Measurements from ENCODE around the gene UNC93A.

DNA sequence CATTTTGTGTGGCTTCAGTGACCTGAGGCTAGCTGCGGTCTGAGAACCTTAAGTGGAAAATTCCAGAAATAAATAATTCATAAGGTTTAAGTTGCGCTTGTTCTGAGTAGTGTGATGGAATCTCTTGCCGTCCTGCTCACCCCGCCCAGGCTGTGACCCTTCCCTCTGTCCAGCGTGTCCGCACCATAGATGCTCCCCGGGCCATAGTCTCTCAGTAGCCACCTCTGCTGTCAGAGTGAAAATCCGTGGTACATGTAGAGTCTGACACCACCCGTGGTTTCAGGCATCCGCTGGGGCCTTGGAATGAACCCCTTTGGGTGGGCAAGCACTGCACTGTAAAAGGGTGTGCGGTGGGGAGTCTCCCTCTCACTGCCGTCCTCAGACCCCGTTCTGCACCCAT lies 11.7 kb downstream of the UNC93A start:
- TF ChIP-seq, protein P1, sequence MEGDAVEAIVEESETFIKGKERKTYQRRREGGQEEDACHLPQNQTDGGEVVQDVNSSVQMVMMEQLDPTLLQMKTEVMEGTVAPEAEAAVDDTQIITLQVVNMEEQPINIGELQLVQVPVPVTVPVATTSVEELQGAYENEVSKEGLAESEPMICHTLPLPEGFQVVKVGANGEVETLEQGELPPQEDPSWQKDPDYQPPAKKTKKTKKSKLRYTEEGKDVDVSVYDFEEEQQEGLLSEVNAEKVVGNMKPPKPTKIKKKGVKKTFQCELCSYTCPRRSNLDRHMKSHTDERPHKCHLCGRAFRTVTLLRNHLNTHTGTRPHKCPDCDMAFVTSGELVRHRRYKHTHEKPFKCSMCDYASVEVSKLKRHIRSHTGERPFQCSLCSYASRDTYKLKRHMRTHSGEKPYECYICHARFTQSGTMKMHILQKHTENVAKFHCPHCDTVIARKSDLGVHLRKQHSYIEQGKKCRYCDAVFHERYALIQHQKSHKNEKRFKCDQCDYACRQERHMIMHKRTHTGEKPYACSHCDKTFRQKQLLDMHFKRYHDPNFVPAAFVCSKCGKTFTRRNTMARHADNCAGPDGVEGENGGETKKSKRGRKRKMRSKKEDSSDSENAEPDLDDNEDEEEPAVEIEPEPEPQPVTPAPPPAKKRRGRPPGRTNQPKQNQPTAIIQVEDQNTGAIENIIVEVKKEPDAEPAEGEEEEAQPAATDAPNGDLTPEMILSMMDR (IDR thresholded peaks at IDR 0.05 in 2 of 3, conservative IDR thresholded peaks at IDR 0.05 in 1 of 3; ENCODE audit: borderline replicate concordance in 1 of 3, insufficient read depth in 1 of 3, low read depth in 2 of 3, low read length in 2 of 3), result no peak
- TF ChIP-seq POLR2A (IDR thresholded peaks at IDR 0.05; ENCODE audit: borderline replicate concordance, extremely low read depth, insufficient read depth, insufficient read length), result no peak
- TF ChIP-seq RAD21 (IDR thresholded peaks at IDR 0.05; ENCODE audit: low read depth), result no peak
- TF ChIP-seq POLR2AphosphoS5 (IDR thresholded peaks at IDR 0.05; ENCODE audit: low read depth, low read length), result no peak
- TF ChIP-seq FOSL1 (IDR thresholded peaks at IDR 0.05; ENCODE audit: low read depth), result no peak
- TF ChIP-seq YY1 (IDR thresholded peaks at IDR 0.05; ENCODE audit: extremely low read depth, insufficient replicate concordance, low read depth, low read length), result no peak
- TF ChIP-seq, protein P2, sequence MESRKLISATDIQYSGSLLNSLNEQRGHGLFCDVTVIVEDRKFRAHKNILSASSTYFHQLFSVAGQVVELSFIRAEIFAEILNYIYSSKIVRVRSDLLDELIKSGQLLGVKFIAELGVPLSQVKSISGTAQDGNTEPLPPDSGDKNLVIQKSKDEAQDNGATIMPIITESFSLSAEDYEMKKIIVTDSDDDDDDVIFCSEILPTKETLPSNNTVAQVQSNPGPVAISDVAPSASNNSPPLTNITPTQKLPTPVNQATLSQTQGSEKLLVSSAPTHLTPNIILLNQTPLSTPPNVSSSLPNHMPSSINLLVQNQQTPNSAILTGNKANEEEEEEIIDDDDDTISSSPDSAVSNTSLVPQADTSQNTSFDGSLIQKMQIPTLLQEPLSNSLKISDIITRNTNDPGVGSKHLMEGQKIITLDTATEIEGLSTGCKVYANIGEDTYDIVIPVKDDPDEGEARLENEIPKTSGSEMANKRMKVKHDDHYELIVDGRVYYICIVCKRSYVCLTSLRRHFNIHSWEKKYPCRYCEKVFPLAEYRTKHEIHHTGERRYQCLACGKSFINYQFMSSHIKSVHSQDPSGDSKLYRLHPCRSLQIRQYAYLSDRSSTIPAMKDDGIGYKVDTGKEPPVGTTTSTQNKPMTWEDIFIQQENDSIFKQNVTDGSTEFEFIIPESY (IDR thresholded peaks at IDR 0.05; ENCODE audit: extremely low read depth, insufficient replicate concordance, low read length), result no peak
- TF ChIP-seq, protein P3, sequence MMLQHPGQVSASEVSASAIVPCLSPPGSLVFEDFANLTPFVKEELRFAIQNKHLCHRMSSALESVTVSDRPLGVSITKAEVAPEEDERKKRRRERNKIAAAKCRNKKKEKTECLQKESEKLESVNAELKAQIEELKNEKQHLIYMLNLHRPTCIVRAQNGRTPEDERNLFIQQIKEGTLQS (IDR thresholded peaks at IDR 0.05), result no peak
- no peak for TF ChIP-seq CEBPB (IDR thresholded peaks at IDR 0.05; ENCODE audit: low read depth)
- TF ChIP-seq EZH2 (IDR thresholded peaks at IDR 0.05), result no peak
- TF ChIP-seq ZNF274 (IDR thresholded peaks at IDR 0.05; ENCODE audit: low read depth, low read length), result no peak
- TF ChIP-seq, protein P4, sequence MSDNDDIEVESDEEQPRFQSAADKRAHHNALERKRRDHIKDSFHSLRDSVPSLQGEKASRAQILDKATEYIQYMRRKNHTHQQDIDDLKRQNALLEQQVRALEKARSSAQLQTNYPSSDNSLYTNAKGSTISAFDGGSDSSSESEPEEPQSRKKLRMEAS (IDR thresholded peaks at IDR 0.05), result no peak

Measured in HCT116 (cell line).